NB4 (cell line): ENCODE measurements around the gene ANO1.

ENCODE experiments used
- CTCF ChIP-seq: IDR thresholded peaks from one replicate; pipeline ENCODE4 v1.5.1; 2012; ENCODE audit warnings: low read depth, low read length
- POLR2A ChIP-seq: IDR thresholded peaks from 2 replicates; pipeline ENCODE4 v1.6.1; 2011; ENCODE audit warnings: mild to moderate bottlenecking; ENCODE audit not compliant: insufficient read length; ENCODE audit errors: extremely low read depth
- TF ChIP-seq, protein P1 (sequence below): IDR thresholded peaks from 2 replicates; pipeline ENCODE4 v1.6.1; 2011; ENCODE audit warnings: low read depth, low read length

DNA sequence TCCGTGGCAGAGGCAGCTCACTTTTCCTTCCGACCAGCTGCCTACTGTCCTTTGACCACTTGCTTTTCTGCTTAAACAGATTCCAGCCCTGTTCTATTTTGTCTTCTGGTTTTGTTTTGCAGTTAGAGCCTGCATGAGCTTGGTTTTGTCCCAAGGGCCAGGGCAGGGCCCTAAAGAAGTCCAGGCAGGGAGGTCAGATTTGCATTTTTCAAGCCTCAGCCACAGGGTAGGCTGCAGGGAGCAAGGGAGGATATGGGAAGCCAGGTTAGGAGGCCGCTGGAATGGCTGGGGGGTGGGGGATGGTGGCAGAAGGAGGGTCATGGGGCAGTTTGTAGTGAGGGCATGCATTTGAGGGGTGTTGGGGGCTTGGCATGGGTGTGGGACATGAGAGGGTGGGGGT lies 148.1 kb downstream of the ANO1 start:
- TF ChIP-seq CTCF (no peak), POLR2A (no peak)
- TF ChIP-seq, protein P1, sequence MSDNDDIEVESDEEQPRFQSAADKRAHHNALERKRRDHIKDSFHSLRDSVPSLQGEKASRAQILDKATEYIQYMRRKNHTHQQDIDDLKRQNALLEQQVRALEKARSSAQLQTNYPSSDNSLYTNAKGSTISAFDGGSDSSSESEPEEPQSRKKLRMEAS, result no peak
